Astrocyte of the hippocampus (primary cell): Measurements from ENCODE around the gene BTLA.
"Not testable (repeated sequence)": the region's sequence is repeated elsewhere in the genome, so short reads cannot be mapped to it uniquely, and the experiment has no call there.

Experiments
- DNase-seq: peaks from one replicate; pipeline ENCODE4 v3.0.0; 2011; ENCODE audit warnings: low read depth, low spot score

BTLA gene

DNA sequence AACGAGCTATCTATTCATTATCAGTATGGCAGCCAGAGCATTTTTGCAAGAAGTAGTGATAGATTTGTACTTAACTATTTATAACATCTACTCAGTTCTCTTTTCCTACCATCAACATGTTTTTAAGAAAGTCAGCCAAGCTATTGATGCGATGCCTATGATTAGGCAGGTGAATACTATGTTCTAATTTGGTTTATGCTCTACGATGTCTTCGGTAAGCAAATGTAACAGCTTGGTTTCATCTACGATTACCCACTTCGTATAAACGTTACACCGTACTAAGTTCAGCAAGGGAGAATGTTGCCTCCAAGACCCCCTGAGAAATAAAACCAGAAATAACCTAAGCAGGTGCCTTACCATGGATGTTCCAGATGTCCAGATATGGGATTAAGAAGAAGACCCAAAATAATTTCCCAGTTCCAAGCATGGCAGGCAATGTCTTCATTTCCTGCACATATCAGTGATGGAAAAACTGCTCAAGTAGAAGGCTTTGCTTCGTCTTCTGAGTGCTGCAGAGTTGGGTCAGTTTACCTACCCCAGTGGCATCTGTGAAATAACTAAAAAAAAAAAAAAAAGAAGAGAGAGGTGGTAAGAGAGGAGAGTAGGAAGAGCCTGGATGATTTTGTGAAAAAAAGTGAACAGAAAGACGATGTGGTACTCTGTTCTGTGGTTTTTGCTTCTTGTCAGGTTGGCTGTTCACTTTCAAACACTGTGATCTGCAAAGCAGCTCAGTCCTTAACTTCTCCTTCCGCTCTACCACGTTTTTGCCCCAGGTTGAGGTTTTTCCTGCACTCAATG, at the start of gene BTLA:
Gene BTLA, minus strand, starts transcription at position 559 of the 798 bp plus-strand sequence. Its CDS starts 114 bp downstream, at position 445.
- DNase-seq = no peak

GRCh38 chr3:112546216-112546759, 47.0 kb upstream of the BTLA start:
- DNase-seq = no peak

DNA sequence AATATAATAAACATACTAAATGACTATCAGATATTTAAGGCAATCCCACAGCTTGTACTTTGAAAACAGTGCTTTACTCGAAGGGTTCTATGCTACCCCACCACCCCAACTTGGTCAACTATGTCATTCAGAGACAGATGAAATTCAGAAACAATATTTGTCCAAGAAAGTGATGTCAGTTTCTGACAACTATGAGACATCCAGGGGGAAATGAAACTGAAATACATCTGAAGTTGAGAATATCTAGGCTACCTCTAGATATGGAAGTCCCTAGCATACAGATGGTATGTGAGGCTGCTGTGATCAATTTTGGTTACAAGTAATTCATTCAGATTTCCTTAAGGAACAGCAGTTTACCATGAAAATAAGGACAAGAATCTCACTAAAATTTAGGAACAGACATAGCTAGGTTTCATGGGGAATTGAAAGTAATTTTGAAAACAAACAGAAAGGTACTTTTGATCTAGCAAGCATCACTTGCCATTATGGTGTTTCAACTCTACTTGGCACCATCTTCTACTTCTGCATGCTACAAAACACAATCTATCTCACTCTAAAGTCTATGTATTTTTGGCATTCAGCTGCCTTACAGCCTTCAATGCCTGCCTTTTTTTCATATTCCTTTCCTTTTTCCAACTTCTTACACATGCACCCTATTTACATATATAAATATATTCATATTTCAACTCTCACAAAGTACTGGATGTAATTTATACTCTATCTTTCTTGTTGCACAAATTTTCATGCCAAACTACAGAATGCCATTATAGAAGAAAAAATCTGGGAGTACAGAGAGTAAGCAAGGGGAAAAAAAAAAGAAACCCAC, 40.8 kb upstream of the BTLA start:
- no peak for DNase-seq

GRCh38 chr3:112531358-112531781, 32.1 kb upstream of the BTLA start:
- DNase-seq = peak; percentile 37

GRCh38 chr3:112530573-112530972, 31.3 kb upstream of the BTLA start:
- no peak for DNase-seq

DNA sequence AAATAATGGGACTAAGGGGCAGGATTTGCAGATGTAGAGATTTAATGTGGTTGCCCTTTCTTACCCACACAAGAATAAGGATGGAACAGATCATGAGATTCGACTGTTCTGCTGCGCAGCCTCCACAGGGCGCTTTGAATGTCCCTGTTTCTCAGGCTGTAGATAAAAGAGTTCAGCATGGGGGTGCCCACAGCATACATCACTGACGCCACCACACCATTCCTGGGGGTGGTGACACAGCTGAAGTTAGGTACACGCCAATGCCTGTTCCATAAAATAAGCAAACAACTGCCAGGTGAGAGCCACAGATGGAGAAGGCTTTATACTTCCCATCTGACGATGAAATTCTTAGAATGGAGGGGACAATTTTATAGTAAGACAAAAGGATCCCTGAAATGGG, 24.9 kb upstream of the BTLA start:
- not testable (repeated sequence) for DNase-seq

- DNase-seq = peak; percentile 74
Observed at GRCh38 chr3:112519424-112520001, 20.2 kb upstream of the BTLA start.

DNA sequence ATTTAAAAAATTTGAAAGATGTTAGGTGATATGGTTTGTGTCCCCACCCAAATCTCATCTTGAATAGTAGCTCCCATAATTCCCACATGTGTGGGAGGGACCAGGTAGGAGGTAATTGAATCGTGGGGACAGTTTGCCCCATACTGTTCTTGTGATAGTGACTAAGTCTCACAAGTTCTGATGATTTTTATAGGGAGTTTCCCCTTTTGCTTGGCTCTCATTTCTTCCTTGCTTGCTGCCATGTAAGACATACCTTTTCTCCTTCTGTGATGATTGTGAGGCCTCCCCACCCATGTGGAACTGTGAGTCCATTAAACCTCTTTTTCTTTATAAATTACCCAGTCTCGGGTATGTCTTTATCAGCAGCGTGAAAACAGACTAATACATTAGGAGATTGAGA, 19.7 kb upstream of the BTLA start:
- peak; percentile 2 for DNase-seq

- DNase-seq = no peak
Observed at GRCh38 chr3:112514527-112515128, 15.4 kb upstream of the BTLA start.

GRCh38 chr3:112512320-112512719, 13.0 kb upstream of the BTLA start:
- no peak for DNase-seq

DNA sequence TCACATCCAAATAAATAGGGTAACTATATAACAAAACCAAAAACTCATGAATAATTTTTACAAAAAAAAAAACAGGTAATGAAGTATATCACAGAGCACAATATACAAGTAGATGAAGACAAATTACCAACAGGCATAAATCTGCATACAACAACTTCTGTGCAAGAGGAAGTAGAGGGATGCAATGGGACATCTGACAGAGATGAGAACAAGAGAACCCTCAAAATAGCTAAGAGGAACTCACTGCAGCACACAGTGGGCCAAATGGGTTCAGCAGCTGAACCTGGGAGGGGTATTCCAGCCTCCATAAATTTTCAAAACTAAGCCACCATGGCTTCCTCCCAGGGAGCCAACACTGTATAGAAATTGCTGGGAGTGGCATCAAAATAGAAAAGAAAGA, 9.6 kb upstream of the BTLA start:
- DNase-seq = no peak

DNA sequence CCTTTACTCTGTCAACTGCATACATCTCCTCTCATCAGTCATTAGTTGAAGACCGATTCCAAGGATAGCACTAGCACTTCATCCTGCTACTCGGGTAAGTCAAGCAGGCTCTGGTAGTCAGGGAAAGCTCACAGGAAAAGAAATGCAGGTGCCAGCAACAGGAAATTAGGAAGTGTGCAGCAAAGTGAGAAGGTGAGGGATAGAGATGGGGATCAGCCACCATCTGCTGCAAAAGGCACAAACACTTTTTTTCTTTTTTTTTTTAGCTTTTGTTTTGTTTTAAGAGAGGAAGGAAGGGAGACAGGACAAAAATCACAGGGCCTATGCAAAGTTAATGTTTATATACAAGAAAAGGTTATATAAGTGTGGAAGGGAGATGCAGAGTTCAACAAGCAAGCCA, 9.0 kb upstream of the BTLA start:
- DNase-seq = no peak

DNA sequence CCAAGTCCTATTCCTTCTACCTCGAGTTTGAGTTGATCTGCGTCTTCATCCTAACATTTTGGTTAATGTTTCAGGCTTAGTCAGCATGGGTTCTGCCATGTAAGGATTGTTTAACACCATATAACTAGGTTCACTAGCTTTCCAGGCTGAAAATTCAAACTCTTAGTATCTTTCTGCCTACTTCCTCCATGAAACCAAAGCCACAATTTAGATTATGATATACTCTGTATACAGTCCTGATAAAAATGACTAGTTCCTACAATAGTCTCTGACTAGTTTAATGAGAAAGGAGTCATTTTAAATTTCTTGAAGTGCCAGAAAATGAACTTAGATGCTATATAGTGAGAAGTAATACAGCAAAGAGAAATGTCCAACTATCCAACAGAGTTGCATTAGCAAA, 6.6 kb upstream of the BTLA start:
- no peak for DNase-seq

- DNase-seq = no peak
Observed at GRCh38 chr3:112504123-112504522, 4.9 kb upstream of the BTLA start.

DNA sequence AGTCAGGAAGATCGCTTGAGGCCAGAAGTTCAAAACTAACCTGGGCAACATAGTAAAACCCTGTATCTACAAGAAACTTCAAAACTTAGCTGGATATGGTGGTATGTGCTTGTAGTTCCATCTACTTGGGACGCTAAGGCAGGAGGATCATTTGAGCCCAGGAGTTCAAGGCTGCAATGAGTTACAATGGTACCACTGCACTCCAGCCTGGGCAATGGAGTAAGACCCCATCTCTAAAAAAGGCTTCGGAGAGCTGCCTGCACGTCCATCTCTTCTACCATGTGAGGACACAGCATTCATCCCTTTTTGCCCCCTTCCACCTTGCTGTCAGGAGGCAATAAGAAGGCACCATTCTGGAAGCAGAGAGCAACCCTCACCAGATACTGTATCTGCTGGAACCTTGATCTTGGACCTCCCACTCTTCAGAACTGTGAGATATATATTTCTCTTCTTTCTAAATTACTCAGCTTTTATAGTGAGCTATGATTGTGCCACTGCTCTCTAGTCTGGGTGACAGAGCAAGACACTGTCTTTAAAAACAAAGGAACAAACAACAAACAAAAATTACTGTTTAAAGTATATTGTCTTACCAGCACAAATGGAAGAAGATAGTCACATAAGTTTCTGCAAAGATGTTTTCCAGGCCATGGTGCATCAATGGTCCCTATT, 4.2 kb upstream of the BTLA start:
- DNase-seq = no peak

GRCh38 chr3:112500621-112501020, 1.3 kb upstream of the BTLA start:
- no peak for DNase-seq

GRCh38 chr3:112497897-112498548, 1.2 kb downstream of the BTLA start:
- no peak for DNase-seq

DNA sequence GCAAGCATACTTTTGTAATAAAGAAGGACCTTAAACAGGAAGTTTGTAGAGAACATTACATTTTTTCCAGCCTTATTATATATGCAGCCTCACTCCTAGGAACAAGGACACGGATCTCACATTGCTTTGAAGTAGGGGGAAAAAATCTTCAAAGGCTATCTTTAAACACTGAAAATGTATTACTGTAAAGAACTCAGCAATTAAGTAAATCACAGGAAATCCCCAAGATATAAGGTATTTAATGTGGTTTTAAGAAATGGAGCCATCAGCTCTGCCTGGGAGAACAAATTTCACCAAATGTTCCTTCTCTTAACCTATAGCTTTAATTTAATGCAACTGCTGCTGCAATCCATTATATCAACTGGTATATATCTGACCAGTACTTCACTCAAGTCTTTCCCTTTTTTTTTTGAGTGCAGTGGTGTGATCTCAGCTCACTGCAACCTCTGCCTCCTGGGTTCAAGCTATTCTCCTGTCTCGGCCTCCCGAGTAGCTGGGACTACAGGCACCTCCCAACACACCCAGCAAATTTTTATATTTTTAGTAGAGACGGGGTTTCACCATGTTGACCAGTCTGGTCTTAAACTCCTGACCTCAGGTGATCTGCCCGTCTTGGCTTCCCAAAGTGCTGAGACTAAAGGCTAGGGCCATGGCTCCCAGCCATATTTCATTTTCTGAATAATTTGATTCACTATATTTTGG, 2.8 kb downstream of the BTLA start:
- DNase-seq = no peak

GRCh38 chr3:112494448-112494767, 4.9 kb downstream of the BTLA start:
- not testable (repeated sequence) for DNase-seq

DNA sequence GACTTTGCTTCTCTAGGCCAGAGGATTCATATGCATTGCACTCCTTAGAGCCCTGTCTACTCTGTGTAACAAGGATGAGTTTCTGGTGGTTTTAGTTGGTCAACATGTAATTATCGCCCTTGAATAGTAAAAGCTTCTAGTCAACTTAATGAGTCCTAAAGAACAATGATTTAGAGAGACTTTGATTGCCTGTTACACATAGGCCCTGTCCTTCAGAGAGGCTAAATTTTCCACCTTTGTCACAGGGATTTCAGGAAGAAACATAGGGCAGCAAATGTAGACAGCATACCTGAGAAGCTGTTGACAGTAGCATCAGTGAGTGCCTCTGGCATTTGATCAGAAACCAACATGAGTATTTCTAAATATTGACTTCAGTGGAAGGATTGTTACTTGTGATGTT, 7.1 kb downstream of the BTLA start:
- DNase-seq = no peak
